Epithelial cell of proximal tubule (primary cell): ENCODE results near the gene RPL22. TPM values are rescaled to one million over a fixed set of nuclear protein-coding genes. Genes with fewer than 3 reads are reported as not detected.

ENCODE experiments used
- DNase-seq: peaks from one replicate; pipeline ENCODE4 v3.0.0-alpha.2; 2011; ENCODE audit warnings: low read depth
- H3K4me3 ChIP-seq: 2 replicates; pipeline ENCODE4 v1.5.1; 2011; ENCODE audit warnings: low read depth, mild to moderate bottlenecking, low read length
- CTCF ChIP-seq: conservative IDR thresholded peaks from 2 replicates; pipeline ENCODE4 v1.5.1; 2012; ENCODE audit warnings: low read depth, mild to moderate bottlenecking, low read length
- total RNA-seq: library from RNA; depleted of rRNA; stranded (reverse); fragments of >200 nt; gene quantifications from 2 replicates; pipeline ENCODE4 v1.2.3, GENCODE V29; 2015

RPL22 gene
- total RNA-seq, 1 donor from 2014 or later = 341 TPM

- DNase-seq = no peak
- no peak for TF ChIP-seq CTCF
- no peak overlapping the region for H3K4me3 ChIP-seq
These were observed 53.5 kb downstream of the RPL22 start for GRCh38 chr1:6145864-6146410.

GRCh38 chr1:6145396-6145750, 54.0 kb downstream of the RPL22 start:
- DNase-seq = no peak
- no peak overlapping the region for H3K4me3 ChIP-seq
- no peak for TF ChIP-seq CTCF

- H3K4me3 ChIP-seq = no peak overlapping the region
- TF ChIP-seq CTCF = no peak
- DNase-seq = no peak
These were observed 54.6 kb downstream of the RPL22 start for GRCh38 chr1:6144647-6145395.

- DNase-seq = no peak
- TF ChIP-seq CTCF = no peak
- no peak overlapping the region for H3K4me3 ChIP-seq
These were observed 55.2 kb downstream of the RPL22 start for GRCh38 chr1:6144175-6144574.

GRCh38 chr1:6143395-6143794, 56.0 kb downstream of the RPL22 start:
- no peak for DNase-seq
- H3K4me3 ChIP-seq = no peak overlapping the region
- no peak for TF ChIP-seq CTCF

GRCh38 chr1:6142734-6143133, 56.7 kb downstream of the RPL22 start:
- no peak for DNase-seq
- no peak for TF ChIP-seq CTCF
- no peak overlapping the region for H3K4me3 ChIP-seq
